H1 (cell line): ENCODE data around the gene PSME1. TPM values are rescaled to one million over a fixed set of nuclear protein-coding genes. Genes with fewer than 3 reads are reported as not detected.

ENCODE experiments used
- CTCF ChIA-PET: fragments of 300-600 bp; sonication (Branson Sonifier 250); formaldehyde crosslinking; loops from one replicate; lab custom pipeline; 2021; ENCODE audit not compliant: partially characterized antibody; lab: Charles Lee
- POLR2A ChIA-PET: fragments of 300-600 bp; sonication (Branson Sonifier 250); formaldehyde crosslinking; loops from one replicate; lab custom pipeline; 2021; ENCODE audit warnings: inconsistent platforms; ENCODE audit not compliant: partially characterized antibody; lab: Charles Lee
- DNase-seq, 2 experiments: peaks; one replicate each; pipeline versions ENCODE4 v3.0.0 to v3.0.0-alpha.2; 2010 to 2022; ENCODE audit warnings: low spot score in 2 of 2, low read depth in 1 of 2, mixed read lengths in 1 of 2
- FAIRE-seq: peaks from 2 replicates; lab custom pipeline; 2011; peaks lifted over from hg19 to GRCh38; lab: Jason Lieb, UNC
- H2AFZ ChIP-seq: 2 replicates; pipeline ENCODE4 v1.8.1; 2012; ENCODE audit warnings: low read length, inconsistent platforms
- H2AK5ac ChIP-seq: 2 replicates; pipeline ENCODE4 v1.6.1; 2013; ENCODE audit warnings: low read depth, low read length
- H2BK120ac ChIP-seq: replicated peaks from 2 replicates; pipeline ENCODE3; 2013; ENCODE audit warnings: low read depth, low read length, inconsistent platforms
- H2BK12ac ChIP-seq: 2 replicates; pipeline ENCODE4 v1.6.1; 2013; ENCODE audit warnings: low read depth, low read length
- H2BK15ac ChIP-seq: 2 replicates; pipeline ENCODE4 v1.6.1; 2013; ENCODE audit warnings: low read length
- H2BK20ac ChIP-seq: 2 replicates; pipeline ENCODE4 v1.6.1; 2013; ENCODE audit warnings: low read length
- H2BK5ac ChIP-seq: 2 replicates; pipeline ENCODE4 v1.6.1; 2013; ENCODE audit warnings: low read depth, low read length
- H3K14ac ChIP-seq: 2 replicates; pipeline ENCODE4 v1.6.1; 2013; ENCODE audit warnings: inconsistent platforms; ENCODE audit not compliant: insufficient read length
- H3K18ac ChIP-seq: 2 replicates; pipeline ENCODE4 v1.6.1; 2013; ENCODE audit warnings: low read length; ENCODE audit errors: extremely low read depth
- H3K23ac ChIP-seq: 2 replicates; pipeline ENCODE4 v1.6.1; 2013; ENCODE audit warnings: inconsistent platforms; ENCODE audit not compliant: insufficient read length
- H3K23me2 ChIP-seq: 2 replicates; pipeline ENCODE4 v1.6.1; 2013; ENCODE audit warnings: low read depth, low read length
- H3K27ac ChIP-seq: 2 replicates; pipeline ENCODE4 v1.6.1; 2011; ENCODE audit warnings: low read depth, low read length, inconsistent platforms
- H3K27me3 ChIP-seq, 4 experiments: replicated peaks in 1 of 4; 1 replicate in 1 of 4; 2 replicates in 3 of 4; pipeline versions ENCODE4 v1.6.1 to v1.8.1; 2011 to 2013; ENCODE audit warnings: low read length in 3 of 4, mild to moderate bottlenecking in 3 of 4, inconsistent platforms in 2 of 4, mixed read lengths in 2 of 4, moderate library complexity in 1 of 4; ENCODE audit not compliant: control insufficient read depth in 3 of 4, insufficient read depth in 3 of 4; ENCODE audit errors: extremely low read depth in 1 of 4
- H3K36me3 ChIP-seq, 4 experiments: 2 replicates each; pipeline versions ENCODE4 v1.6.1 to v1.8.1; 2011 to 2013; ENCODE audit warnings: mild to moderate bottlenecking in 4 of 4, low read length in 3 of 4, moderate library complexity in 2 of 4, control low read depth in 1 of 4, inconsistent platforms in 1 of 4; ENCODE audit not compliant: insufficient read depth in 4 of 4, control insufficient read depth in 2 of 4
- H3K4ac ChIP-seq: replicated peaks from 2 replicates; pipeline ENCODE3; 2013; ENCODE audit warnings: low read length, low read depth, mixed read lengths, inconsistent platforms; ENCODE audit not compliant: insufficient read length
- H3K4me1 ChIP-seq, 4 experiments: replicated peaks in 1 of 4; 1 replicate in 1 of 4; 2 replicates in 3 of 4; pipeline versions ENCODE4 v1.6.1 to v1.8.1; 2011 to 2013; ENCODE audit warnings: low read length in 3 of 4, inconsistent platforms in 2 of 4, mixed read lengths in 1 of 4; ENCODE audit not compliant: insufficient read depth in 4 of 4, control insufficient read depth in 3 of 4
- H3K4me2 ChIP-seq, 2 experiments: 2 replicates each; pipeline versions ENCODE4 v1.6.1 to v1.8.1; 2011 to 2013; ENCODE audit warnings: low read depth in 2 of 2, low read length in 2 of 2, control low read depth in 1 of 2, inconsistent platforms in 1 of 2, mild to moderate bottlenecking in 1 of 2; ENCODE audit not compliant: insufficient read depth in 1 of 2
- H3K4me3 ChIP-seq, 4 experiments: fragments of 200-600, 300-600 bp in 1 of 4; sonication (generic), shearing (Covaris generic), sonication (Bioruptor Twin) in 1 of 4; 2 replicates each; pipeline versions ENCODE4 v1.5.1 to v1.8.1; 2011 to 2016; ENCODE audit warnings: low read length in 4 of 4, low read depth in 3 of 4, control low read depth in 2 of 4, inconsistent platforms in 2 of 4, mild to moderate bottlenecking in 2 of 4, mixed read lengths in 1 of 4, moderate library complexity in 1 of 4; ENCODE audit not compliant: insufficient read depth in 2 of 4; ENCODE audit errors: extremely low read depth in 1 of 4
- H3K56ac ChIP-seq: replicated peaks from 2 replicates; pipeline ENCODE3; 2013; ENCODE audit warnings: low read depth, mild to moderate bottlenecking, mixed read lengths, low read length, inconsistent platforms; ENCODE audit not compliant: insufficient read length
- H3K79me1 ChIP-seq: 2 replicates; pipeline ENCODE4 v1.6.1; 2013; ENCODE audit warnings: low read depth, low read length, control low read depth
- H3K79me2 ChIP-seq, 2 experiments: 2 replicates each; pipeline versions ENCODE4 v1.6.1 to v1.8.1; 2012 to 2013; ENCODE audit warnings: low read length in 2 of 2, mild to moderate bottlenecking in 2 of 2, inconsistent platforms in 1 of 2; ENCODE audit not compliant: insufficient read depth in 2 of 2, control insufficient read depth in 1 of 2
- H3K9ac ChIP-seq, 4 experiments: replicated peaks in 1 of 4; 1 replicate in 1 of 4; 2 replicates in 3 of 4; pipeline versions ENCODE4 v1.6.1 to v1.8.1; 2011 to 2013; ENCODE audit warnings: low read depth in 3 of 4, low read length in 3 of 4, control low read depth in 2 of 4, mild to moderate bottlenecking in 2 of 4, moderate library complexity in 2 of 4, inconsistent platforms in 1 of 4; ENCODE audit errors: extremely low read depth in 1 of 4
- H3K9me3 ChIP-seq, 2 experiments: 2 replicates each; pipeline versions ENCODE4 v1.6.1 to v1.8.1; 2012 to 2013; ENCODE audit warnings: mild to moderate bottlenecking in 2 of 2, moderate library complexity in 2 of 2, control low read depth in 1 of 2, inconsistent platforms in 1 of 2, low read depth in 1 of 2, low read length in 1 of 2, mixed read lengths in 1 of 2; ENCODE audit not compliant: insufficient read depth in 2 of 2
- H4K20me1 ChIP-seq, 2 experiments: replicated peaks in 1 of 2; 2 replicates each; pipeline versions ENCODE3 to v1.8.1; 2011 to 2013; ENCODE audit warnings: inconsistent platforms in 2 of 2, low read length in 2 of 2, mild to moderate bottlenecking in 1 of 2; ENCODE audit not compliant: insufficient read depth in 2 of 2, control insufficient read depth in 1 of 2
- H4K5ac ChIP-seq: 2 replicates; pipeline ENCODE4 v1.6.1; 2013; ENCODE audit warnings: low read length, low read depth, mixed read lengths, inconsistent platforms; ENCODE audit not compliant: insufficient read length
- H4K8ac ChIP-seq: 2 replicates; pipeline ENCODE4 v1.8.0; 2013; ENCODE audit warnings: mild to moderate bottlenecking, moderate library complexity, low read length, inconsistent platforms; ENCODE audit not compliant: insufficient read depth; ENCODE audit errors: extremely low read depth
- H4K91ac ChIP-seq: replicated peaks from 2 replicates; pipeline ENCODE3; 2013; ENCODE audit warnings: low read length, mixed read lengths, inconsistent platforms; ENCODE audit not compliant: insufficient read length
- BRCA1 ChIP-seq: IDR thresholded peaks from 2 replicates; pipeline ENCODE4 v1.6.1; 2012; ENCODE audit warnings: low read depth, low read length, improper control_type of control experiment
- EZH2 ChIP-seq: fragments of 200-600 bp; sonication (generic); IDR thresholded peaks from 2 replicates; pipeline ENCODE4 v1.7.1; 2012; ENCODE audit warnings: low read depth, mild to moderate bottlenecking, moderate library complexity, low read length, inconsistent platforms; ENCODE audit not compliant: severe bottlenecking
- MAFK ChIP-seq: IDR thresholded peaks from 2 replicates; pipeline ENCODE4 v1.6.1; 2012; ENCODE audit warnings: low read depth, mild to moderate bottlenecking, improper control_type of control experiment, low read length
- NANOG ChIP-seq: IDR thresholded peaks from 2 replicates; pipeline ENCODE4 v1.6.1; 2011; ENCODE audit warnings: low read length, low read depth, mild to moderate bottlenecking, inconsistent platforms; ENCODE audit not compliant: insufficient read depth, poor library complexity, severe bottlenecking
- WGBS, 2 experiments: shearing (Covaris generic) in 1 of 2; methylation state at CpG; one replicate each; pipeline versions ENCODE4 v1.1.6 to v1.1.7; 2013 to 2015; ENCODE audit warnings: low lambda C conversion rate in 2 of 2, mixed read lengths in 2 of 2, inconsistent platforms in 1 of 2, low coverage in 1 of 2, missing lambda C conversion rate in 1 of 2; ENCODE audit not compliant: insufficient replicate concordance in 2 of 2, insufficient coverage in 1 of 2, insufficient read length in 1 of 2; ENCODE audit errors: extremely low coverage in 1 of 2, missing lambda C conversion rate in 1 of 2; 5-methylcytosine and 5-hydroxymethylcytosine counted together
- polyA plus RNA-seq, 7 experiments: library from polyadenylated mRNA; depleted of rRNA in 3 of 7; stranded (reverse) in 5 of 7; unstranded in 2 of 7; fragments of >200 nt in 5 of 7; fragments of 200-250 nt in 2 of 7; gene quantifications; 1 replicate in 5 of 7; 2 replicates in 1 of 7; 4 replicates in 1 of 7; pipeline versions ENCODE4 v1.2.1 to v1.2.3, GENCODE V29; 2011 to 2013; ENCODE audit warnings: missing spikeins in 2 of 7, mixed read lengths in 2 of 7
- total RNA-seq: library from RNA; stranded (reverse); fragmentation: NEBNext Ultra II Directional; extraction: Animal tissue kit (Norgen Biotek cat#: 25700); gene quantifications from 2 replicates; pipeline ENCODE4 v1.2.1, GENCODE V29; 2021

PSME1 gene
- total and polyA plus RNA-seq, 2 of the 8 experiments (the other 6 are each of a cell fraction or from before 2014, with no cell fraction given) = 74.9 to 85.9 TPM

- H4K91ac ChIP-seq = no peak overlapping the region
- TF ChIP-seq BRCA1 = no peak
- TF ChIP-seq MAFK = no peak
- no peak for TF ChIP-seq EZH2
- no peak for TF ChIP-seq NANOG
- H3K4ac ChIP-seq = no peak overlapping the region
- H2BK120ac ChIP-seq = no peak overlapping the region
- no peak overlapping the region for H2BK5ac ChIP-seq
- no peak overlapping the region for H2AK5ac ChIP-seq
- H4K20me1 ChIP-seq = peaks cover 0 to 3% of the 10 kb centered on the region in 2 experiments
- ChIA-PET POLR2A (interaction anchor here (0.6 to 2.3 kb wide), 5 partner anchors 13 to 1122 kb away, joined by 3 to 8 read pairs (median 3); partner anchors contain the start of gene PSME1), CTCF (interaction anchor here (1.1 to 1.2 kb wide), 2 partner anchors 39 to 1222 kb away, joined by 3 to 4 read pairs; no protein-coding TSS in a partner anchor)
- peaks cover 0 to 3% of the 10 kb centered on the region in 2 experiments; a peak in 2 of 4 replicates for H3K79me2 ChIP-seq
- peaks cover 0 to 2% (median 0%) of the 10 kb centered on the region in 4 experiments; a peak in 1 of 7 replicates for H3K4me1 ChIP-seq
- peaks cover 14 to 43% (median 34%) of the 10 kb centered on the region in 4 experiments for H3K36me3 ChIP-seq
- no peak overlapping the region for H2AFZ ChIP-seq
- no peak overlapping the region for H4K8ac ChIP-seq
- H3K18ac ChIP-seq = no peak overlapping the region
- peaks cover 2% of the 10 kb centered on the region; the same call in 1 of the 2 replicates for H3K79me1 ChIP-seq
- H3K4me2 ChIP-seq = no peak overlapping the region
- no peaks in the 10 kb centered on the region for H3K23me2 ChIP-seq
- no peaks in the 10 kb centered on the region for H3K27me3 ChIP-seq
- no peaks in the 10 kb centered on the region for H3K9me3 ChIP-seq
- no peak overlapping the region for H3K56ac ChIP-seq
- 94% methylated on average over 8 of the region's 8 CpGs; no CpG with 5 or more reads in 1 of the 2 experiments for whole genome bisulfite sequencing, 2 experiments
- no peak overlapping the region for H3K23ac ChIP-seq
- FAIRE-seq (no peak), DNase-seq (no peak)
- H4K5ac ChIP-seq = no peak overlapping the region
- no peak overlapping the region for H3K14ac ChIP-seq
- no peak overlapping the region for H3K4me3 ChIP-seq
- no peak overlapping the region for H3K9ac ChIP-seq
- no peak overlapping the region for H2BK20ac ChIP-seq
- no peak overlapping the region for H3K27ac ChIP-seq
- no peak overlapping the region for H2BK12ac ChIP-seq
- no peak overlapping the region for H2BK15ac ChIP-seq
Observed at GRCh38 chr14:24121210-24121609, 14.8 kb upstream of the PSME1 start.
